ENCODE measurements around the gene PPP3R1.

PPP3R1 gene

GRCh38 chr2:68155618-68156017 is 96.7 kb downstream of the PPP3R1 start:
- DNase-seq (ENCODE audit: low read depth in 2 of 2, low spot score in 1 of 2), result no peak

DNA sequence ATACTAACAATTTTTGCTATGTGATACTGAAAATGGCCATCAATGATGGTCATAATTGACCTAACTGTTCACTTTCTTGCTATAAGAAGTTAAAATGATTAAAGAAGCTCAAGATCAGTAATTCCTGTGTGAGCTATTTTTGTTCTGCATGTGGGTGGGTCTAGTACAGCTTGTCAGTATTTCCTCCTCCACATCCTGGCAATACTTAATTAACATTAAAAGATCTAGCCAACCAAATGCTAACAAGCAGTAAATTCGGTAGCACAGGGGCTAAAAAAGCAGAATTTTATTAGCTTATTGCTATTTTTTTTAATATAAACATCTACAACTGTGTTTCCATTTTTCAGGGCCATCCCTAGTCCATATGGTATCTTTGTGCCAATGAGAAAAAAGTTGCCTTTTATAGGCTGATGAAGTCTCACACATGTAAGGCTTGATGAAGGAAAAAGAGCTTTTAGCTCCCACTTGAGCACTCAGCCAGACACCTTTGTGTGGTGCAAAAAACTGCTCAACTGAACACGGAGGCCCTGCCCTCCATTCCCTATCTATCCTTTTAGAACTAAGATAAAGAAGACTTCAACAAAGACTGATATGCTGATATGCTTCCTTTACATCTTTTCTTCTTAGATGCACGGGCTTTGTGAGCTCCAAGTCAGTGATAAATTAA is 99.5 kb downstream of the PPP3R1 start:
- no peak for DNase-seq (ENCODE audit: low read depth in 2 of 2, low spot score in 1 of 2)

GRCh38 chr2:68151037-68151436 is 101.3 kb downstream of the PPP3R1 start:
- DNase-seq (ENCODE audit: low read depth in 2 of 2, low spot score in 1 of 2), result no peak

DNA sequence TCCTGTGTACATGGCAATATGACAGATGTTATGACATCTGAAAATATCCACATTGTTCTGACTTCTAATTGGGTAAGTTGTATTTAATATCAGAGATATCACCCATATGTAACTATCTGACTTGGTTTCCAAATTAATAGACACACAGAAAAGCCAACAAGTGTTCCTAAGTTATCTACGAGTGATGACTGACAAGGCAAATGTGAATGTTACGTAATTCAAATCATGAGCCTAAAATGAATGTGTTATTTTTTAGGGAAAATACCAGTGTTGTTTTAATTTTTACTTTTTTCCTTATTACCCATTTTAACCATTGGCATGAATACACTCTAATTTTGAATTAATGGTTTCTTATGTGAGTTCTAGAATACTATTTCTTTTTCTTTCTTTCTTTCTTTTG is 110.5 kb downstream of the PPP3R1 start:
- DNase-seq (ENCODE audit: low read depth in 2 of 2, low spot score in 1 of 2), result no peak

GRCh38 chr2:68135448-68136320 is 116.6 kb downstream of the PPP3R1 start:
- DNase-seq (ENCODE audit: low read depth in 2 of 2, low spot score in 1 of 2), result no peak

- no peak for DNase-seq (ENCODE audit: low read depth in 2 of 2, low spot score in 1 of 2)
These were observed 117.8 kb downstream of the PPP3R1 start for GRCh38 chr2:68134554-68134953.

DNA sequence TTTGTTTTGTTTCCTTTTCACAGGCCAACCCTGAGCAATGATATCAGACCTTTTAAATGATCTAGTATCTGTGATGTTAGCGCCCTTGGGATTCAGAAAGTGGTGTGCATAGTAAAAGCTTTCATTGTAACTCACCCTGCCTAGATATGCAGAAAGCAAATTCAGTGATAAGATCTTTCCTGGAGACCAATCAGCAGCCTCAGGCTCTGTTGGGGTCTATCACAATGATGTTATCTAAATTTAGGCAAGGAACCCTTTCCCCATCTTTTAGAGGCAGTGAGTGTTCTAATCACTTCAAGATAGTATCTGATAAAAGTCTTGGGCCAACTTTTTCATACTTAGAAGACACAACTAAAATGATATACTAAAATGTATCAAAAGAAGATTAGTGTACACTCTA is 118.2 kb downstream of the PPP3R1 start:
- no peak for DNase-seq (ENCODE audit: low read depth in 2 of 2, low spot score in 1 of 2)
